HEK293 (cell line): ENCODE results near the gene FOXO1.

ENCODE experiments used
- CTCF ChIP-seq: fragments of 450-650 bp; formaldehyde crosslinking; IDR thresholded peaks from 2 replicates; pipeline ENCODE4 v1.5.1; 2016; ENCODE audit warnings: missing biosample characterization, missing genetic modification characterization
- ELK4 ChIP-seq: IDR thresholded peaks from 2 replicates; pipeline ENCODE4 v1.6.1; 2011; ENCODE audit warnings: mild to moderate bottlenecking, low read depth, low read length, borderline replicate concordance
- REPIN1 ChIP-seq: fragments of 450-650 bp; formaldehyde crosslinking; IDR thresholded peaks from 2 replicates; pipeline ENCODE4 v1.5.1; 2017; ENCODE audit warnings: missing biosample characterization, missing genetic modification characterization, low read depth
- YY1 ChIP-seq: fragments of 450-650 bp; formaldehyde crosslinking; IDR thresholded peaks from 2 replicates; pipeline ENCODE4 v1.5.1; 2018; ENCODE audit warnings: missing biosample characterization, missing genetic modification characterization
- ZNF239 ChIP-seq: fragments of 450-650 bp; formaldehyde crosslinking; IDR thresholded peaks from 2 replicates; pipeline ENCODE4 v1.5.1; 2016; ENCODE audit warnings: missing biosample characterization, missing genetic modification characterization
- ZNF292 ChIP-seq: fragments of 450-650 bp; formaldehyde crosslinking; IDR thresholded peaks from 2 replicates; pipeline ENCODE4 v1.5.1; 2016; ENCODE audit warnings: low read depth, missing biosample characterization, missing genetic modification characterization, borderline replicate concordance
- ZNF311 ChIP-seq: fragments of 450-650 bp; formaldehyde crosslinking; IDR thresholded peaks from 2 replicates; pipeline ENCODE4 v1.5.1; 2017; ENCODE audit warnings: missing biosample characterization, missing genetic modification characterization, borderline replicate concordance
- ZNF350 ChIP-seq: fragments of 450-650 bp; formaldehyde crosslinking; IDR thresholded peaks from 2 replicates; pipeline ENCODE4 v1.5.0; 2017; ENCODE audit warnings: missing biosample characterization, mild to moderate bottlenecking, missing genetic modification characterization
- ZNF76 ChIP-seq: fragments of 450-650 bp; formaldehyde crosslinking; IDR thresholded peaks from 2 replicates; pipeline ENCODE4; 2016; ENCODE audit warnings: low read depth, missing biosample characterization, missing genetic modification characterization, borderline replicate concordance

- TF ChIP-seq ZNF311 (tag by site-specific recombination) (no peak), CTCF (tag by site-specific recombination) (no peak), REPIN1 (tag by site-specific recombination) (no peak), YY1 (tag by site-specific recombination) (no peak), ELK4 (no peak), ZNF350 (tag by site-specific recombination) (no peak), ZNF239 (tag by site-specific recombination) (no peak), ZNF292 (no peak), ZNF76 (tag by site-specific recombination) (no peak)
Observed at GRCh38 chr13:40604135-40604534, 62.3 kb downstream of the FOXO1 start.
